HEK293T (cell line): ENCODE results near the gene PUDP.
"Not testable (repeated sequence)": the region's sequence is repeated elsewhere in the genome, so short reads cannot be mapped to it uniquely, and the experiment has no call there.

Experiments used
- CTCF ChIA-PET: fragments of 350-600 bp; formaldehyde crosslinking; extraction: SDS; loops from one replicate; lab custom pipeline; 2021; ENCODE audit warnings: antibody characterized with exemption, inconsistent platforms; lab: Yijun Ruan, JAX
- POLR2A ChIA-PET: fragments of 350-600 bp; formaldehyde crosslinking; extraction: SDS; loops from one replicate; lab custom pipeline; 2020; ENCODE audit warnings: antibody characterized with exemption, inconsistent platforms; lab: Yijun Ruan, JAX
- DNase-seq: peaks from one replicate; pipeline ENCODE4 v3.0.0; 2012; ENCODE audit warnings: mixed read lengths; ENCODE audit errors: extremely low spot score
- ARNT ChIP-seq: fragments of 450-650 bp; IDR thresholded peaks from 2 replicates; pipeline ENCODE4 v1.6.1; 2017; ENCODE audit warnings: mild to moderate bottlenecking
- BHLHE40 ChIP-seq: fragments of 450-650 bp; IDR thresholded peaks from 2 replicates; pipeline ENCODE4 v1.6.1; 2016; ENCODE audit warnings: mild to moderate bottlenecking, moderate library complexity, borderline replicate concordance
- CTBP1 ChIP-seq: fragments of 450-650 bp; IDR thresholded peaks from 2 replicates; pipeline ENCODE4 v1.6.1; 2016; ENCODE audit warnings: borderline replicate concordance
- ELF4 ChIP-seq: fragments of 450-650 bp; IDR thresholded peaks from 2 replicates; pipeline ENCODE4 v1.6.1; 2017; ENCODE audit warnings: antibody characterized with exemption
- FOXA1 ChIP-seq: fragments of 450-650 bp; IDR thresholded peaks from 2 replicates; pipeline ENCODE4 v1.6.1; 2016; ENCODE audit warnings: mild to moderate bottlenecking
- FOXK2 ChIP-seq: fragments of 450-650 bp; IDR thresholded peaks from 2 replicates; pipeline ENCODE4 v1.6.1; 2016; ENCODE audit warnings: mild to moderate bottlenecking
- FOXM1 ChIP-seq: fragments of 450-650 bp; IDR thresholded peaks from 2 replicates; pipeline ENCODE4 v1.6.1; 2017; ENCODE audit warnings: mild to moderate bottlenecking, borderline replicate concordance
- HDGF ChIP-seq: fragments of 450-650 bp; IDR thresholded peaks from 2 replicates; pipeline ENCODE4 v1.6.1; 2017; ENCODE audit warnings: antibody characterized with exemption, borderline replicate concordance
- L3MBTL2 ChIP-seq: fragments of 450-650 bp; conservative IDR thresholded peaks from 2 replicates; pipeline ENCODE4 v1.6.1; 2016; ENCODE audit warnings: mild to moderate bottlenecking
- LEF1 ChIP-seq: fragments of 450-650 bp; IDR thresholded peaks from 2 replicates; pipeline ENCODE4 v1.6.1; 2017; ENCODE audit warnings: mild to moderate bottlenecking, borderline replicate concordance
- NFRKB ChIP-seq: fragments of 450-650 bp; IDR thresholded peaks from 2 replicates; pipeline ENCODE4 v1.6.1; 2016; ENCODE audit warnings: mild to moderate bottlenecking, moderate library complexity
- PKNOX1 ChIP-seq: fragments of 450-650 bp; IDR thresholded peaks from 2 replicates; pipeline ENCODE4 v1.6.1; 2016
- SUZ12 ChIP-seq: fragments of 450-650 bp; IDR thresholded peaks from 2 replicates; pipeline ENCODE4 v1.6.1; 2016; ENCODE audit warnings: mild to moderate bottlenecking
- TARDBP ChIP-seq: fragments of 450-650 bp; IDR thresholded peaks from 2 replicates; pipeline ENCODE4 v1.6.1; 2016

Gene PUDP

GRCh38 chrX:7024850-7025249, 123.1 kb downstream of the PUDP start:
- DNase-seq, result no peak
- TF ChIP-seq L3MBTL2 (no peak), ARNT (no peak), FOXA1 (no peak), BHLHE40 (no peak), FOXM1 (no peak), ELF4 (no peak), HDGF (no peak)
- POLR2A ChIA-PET, result no interaction called here
- CTCF ChIA-PET, result no interaction called here

GRCh38 chrX:7022996-7023395, 125.0 kb downstream of the PUDP start:
- DNase-seq, POLR2A ChIA-PET, CTCF ChIA-PET: not testable (repeated sequence)

GRCh38 chrX:7021991-7022390, 126.0 kb downstream of the PUDP start:
- TF ChIP-seq HDGF (no peak), NFRKB (no peak), FOXK2 (no peak), ELF4 (no peak), CTBP1 (no peak), TARDBP (no peak), BHLHE40 (no peak), ARNT (no peak), LEF1 (no peak), FOXM1 (no peak), PKNOX1 (no peak), SUZ12 (no peak)
- POLR2A ChIA-PET, result no interaction called here
- CTCF ChIA-PET, result no interaction called here
- no peak for DNase-seq

- no peak for TF ChIP-seq ELF4
- no peak for TF ChIP-seq PKNOX1
- TF ChIP-seq TARDBP, result no peak
- no peak for TF ChIP-seq HDGF
- no peak for TF ChIP-seq LEF1
- no peak for DNase-seq
- CTCF ChIA-PET, result no interaction called here
- POLR2A ChIA-PET, result no interaction called here
Measured at GRCh38 chrX:7019555-7019954, 128.4 kb downstream of the PUDP start.

GRCh38 chrX:7012262-7012834, 135.6 kb downstream of the PUDP start:
- CTCF ChIA-PET, DNase-seq, POLR2A ChIA-PET: not testable (repeated sequence)

- POLR2A ChIA-PET, DNase-seq, CTCF ChIA-PET: not testable (repeated sequence)
Measured at GRCh38 chrX:7010897-7011296, 137.1 kb downstream of the PUDP start.

- CTCF ChIA-PET, DNase-seq: not testable (repeated sequence)
Measured at GRCh38 chrX:7007328-7007727, 140.6 kb downstream of the PUDP start.

More at GRCh38 chrX:7007328-7007727, 140.6 kb downstream of the PUDP start:
- POLR2A ChIA-PET, result not testable (repeated sequence)
